Measurements from ENCODE around the gene FILIP1L. TPM values are rescaled to one million over a fixed set of nuclear protein-coding genes. Genes with fewer than 3 reads are reported as not detected.
A peak's percentile ranks its signal among the peaks of the same experiment; 100 is the strongest.

The FILIP1L gene
- total and polyA plus RNA-seq, 7 donors, result 9.2 to 274 (median 78.5) TPM

GRCh38 chr3:99877031-99877579, 237.2 kb downstream of the FILIP1L start:
- DNase-seq, result no peak
- intact Hi-C loops (cut with DNase I), result loop anchor here (5.0 to 10.0 kb wide), 4 partner anchors 128 to 168 kb away; no protein-coding TSS in a partner anchor
- ATAC-seq, result no peak
- TF ChIP-seq, protein P1, sequence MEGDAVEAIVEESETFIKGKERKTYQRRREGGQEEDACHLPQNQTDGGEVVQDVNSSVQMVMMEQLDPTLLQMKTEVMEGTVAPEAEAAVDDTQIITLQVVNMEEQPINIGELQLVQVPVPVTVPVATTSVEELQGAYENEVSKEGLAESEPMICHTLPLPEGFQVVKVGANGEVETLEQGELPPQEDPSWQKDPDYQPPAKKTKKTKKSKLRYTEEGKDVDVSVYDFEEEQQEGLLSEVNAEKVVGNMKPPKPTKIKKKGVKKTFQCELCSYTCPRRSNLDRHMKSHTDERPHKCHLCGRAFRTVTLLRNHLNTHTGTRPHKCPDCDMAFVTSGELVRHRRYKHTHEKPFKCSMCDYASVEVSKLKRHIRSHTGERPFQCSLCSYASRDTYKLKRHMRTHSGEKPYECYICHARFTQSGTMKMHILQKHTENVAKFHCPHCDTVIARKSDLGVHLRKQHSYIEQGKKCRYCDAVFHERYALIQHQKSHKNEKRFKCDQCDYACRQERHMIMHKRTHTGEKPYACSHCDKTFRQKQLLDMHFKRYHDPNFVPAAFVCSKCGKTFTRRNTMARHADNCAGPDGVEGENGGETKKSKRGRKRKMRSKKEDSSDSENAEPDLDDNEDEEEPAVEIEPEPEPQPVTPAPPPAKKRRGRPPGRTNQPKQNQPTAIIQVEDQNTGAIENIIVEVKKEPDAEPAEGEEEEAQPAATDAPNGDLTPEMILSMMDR (IDR thresholded peaks at IDR 0.05), result no peak
- Histone ChIP-seq H3K27ac (peak overlapping the region; percentile 88), H3K4me3 (peak overlapping the region; percentile 70), H3K36me3 (ENCODE audit: insufficient read depth in 1 of 2, low read depth in 1 of 2) (no peaks in the 10 kb centered on the region), H3K9me3 (no peaks in the 10 kb centered on the region), H3K27me3 (ENCODE audit: insufficient read depth in 3 of 3, low read length in 2 of 3) (no peaks in the 10 kb centered on the region), H3K4me1 (peaks cover 44% of the 10 kb centered on the region)
- WGBS, 3 donors, result 60 to 75% (median 72%) methylated on average over 4 of the region's 4 CpGs

GRCh38 chr3:99875929-99876841, 238.1 kb downstream of the FILIP1L start:
- DNase-seq (peak; percentile 77 to 89), ATAC-seq (peak; percentile 79 to 85 (median 82))
- peaks cover 0 to 4% of the 10 kb centered on the region in 2 donors for H3K36me3 ChIP-seq (ENCODE audit: insufficient read depth in 1 of 2, low read depth in 1 of 2)
- 13 to 16% (median 14%) methylated on average over 59 to 63 of the region's 63 CpGs for WGBS, 3 donors
- H3K27ac ChIP-seq, result peak overlapping the region; percentile 88
- intact Hi-C loops (cut with DNase I), result loop anchor here (5.0 to 10.0 kb wide), 4 partner anchors 129 to 169 kb away; no protein-coding TSS in a partner anchor
- peaks cover 49% of the 10 kb centered on the region for H3K4me1 ChIP-seq
- H3K4me3 ChIP-seq, result peak overlapping the region; percentile 70
- TF ChIP-seq, protein P1 (IDR thresholded peaks at IDR 0.05), result peak; percentile 6
- H3K9me3 ChIP-seq, result no peaks in the 10 kb centered on the region
- H3K27me3 ChIP-seq (ENCODE audit: insufficient read depth in 3 of 3, low read length in 2 of 3), result no peaks in the 10 kb centered on the region

DNA sequence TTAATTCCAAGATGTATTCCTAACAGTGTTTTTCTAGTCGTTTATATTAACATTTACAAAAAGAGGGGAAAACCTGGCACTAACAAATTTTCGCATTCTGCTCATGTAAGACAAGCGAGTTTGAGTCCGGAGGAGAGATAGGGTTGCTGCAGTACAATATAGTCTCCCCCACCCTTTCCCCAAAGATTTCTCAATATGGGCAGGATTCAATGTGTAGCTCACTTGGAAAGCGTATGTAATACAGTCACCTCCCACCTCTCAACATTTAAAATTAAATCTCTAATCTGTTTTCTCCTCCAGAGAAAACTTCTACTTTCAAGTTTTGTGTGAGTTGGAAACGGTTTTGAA, 238.7 kb downstream of the FILIP1L start:
- 35 to 45% (median 41%) methylated on average over 6 of the region's 6 CpGs for WGBS, 3 donors
- H3K4me1 ChIP-seq, result peaks cover 48% of the 10 kb centered on the region
- ATAC-seq (no peak), DNase-seq (no peak)
- H3K9me3 ChIP-seq, result no peaks in the 10 kb centered on the region
- H3K27ac ChIP-seq, result peak overlapping the region; percentile 88
- H3K27me3 ChIP-seq (ENCODE audit: insufficient read depth in 3 of 3, low read length in 2 of 3), result no peaks in the 10 kb centered on the region
- H3K36me3 ChIP-seq (ENCODE audit: insufficient read depth in 1 of 2, low read depth in 1 of 2), result peaks cover 0 to 10% of the 10 kb centered on the region in 2 donors
- TF ChIP-seq, protein P1 (IDR thresholded peaks at IDR 0.05), result no peak
- H3K4me3 ChIP-seq, result peak overlapping the region; percentile 70
- intact Hi-C loops (cut with DNase I), result loop anchor here (5.0 to 10.0 kb wide), 4 partner anchors 129 to 169 kb away; no protein-coding TSS in a partner anchor

GRCh38 chr3:99874237-99875002, 239.9 kb downstream of the FILIP1L start:
- no peak for ATAC-seq
- H3K36me3 ChIP-seq (ENCODE audit: insufficient read depth in 1 of 2, low read depth in 1 of 2), result peaks cover 0 to 16% of the 10 kb centered on the region in 2 donors
- no peaks in the 10 kb centered on the region for H3K9me3 ChIP-seq
- H3K27me3 ChIP-seq (ENCODE audit: insufficient read depth in 3 of 3, low read length in 2 of 3), result no peaks in the 10 kb centered on the region
- H3K4me1 ChIP-seq, result peaks cover 54% of the 10 kb centered on the region
- DNase-seq, result no peak
- peak overlapping the region; percentile 70 for H3K4me3 ChIP-seq
- peak overlapping the region; percentile 88 for H3K27ac ChIP-seq
- intact Hi-C loops (cut with DNase I), result loop anchor here (5.0 to 10.0 kb wide), 4 partner anchors 130 to 170 kb away; no protein-coding TSS in a partner anchor
- TF ChIP-seq, protein P1 (IDR thresholded peaks at IDR 0.05), result no peak
- WGBS, 3 donors, result 58 to 68% (median 60%) methylated on average over 3 of the region's 3 CpGs
